LNCaP clone FGC (cell line): ENCODE measurements around the gene UBXN11.

Experiments
- DNase-seq: peaks from one replicate; pipeline ENCODE4 v3.0.0-alpha.2; 2011; ENCODE audit warnings: low read depth
- H3K4me3 ChIP-seq: 2 replicates; pipeline ENCODE4 v1.5.1; 2011; ENCODE audit warnings: mild to moderate bottlenecking, low read depth, low read length, control low read depth
- TF ChIP-seq, protein P1 (sequence below): IDR thresholded peaks from 2 replicates; pipeline ENCODE4 v1.5.1; 2012; ENCODE audit warnings: mild to moderate bottlenecking; ENCODE audit not compliant: control insufficient read depth, insufficient read depth; ENCODE audit errors: extremely low read depth

UBXN11 gene, protein sequence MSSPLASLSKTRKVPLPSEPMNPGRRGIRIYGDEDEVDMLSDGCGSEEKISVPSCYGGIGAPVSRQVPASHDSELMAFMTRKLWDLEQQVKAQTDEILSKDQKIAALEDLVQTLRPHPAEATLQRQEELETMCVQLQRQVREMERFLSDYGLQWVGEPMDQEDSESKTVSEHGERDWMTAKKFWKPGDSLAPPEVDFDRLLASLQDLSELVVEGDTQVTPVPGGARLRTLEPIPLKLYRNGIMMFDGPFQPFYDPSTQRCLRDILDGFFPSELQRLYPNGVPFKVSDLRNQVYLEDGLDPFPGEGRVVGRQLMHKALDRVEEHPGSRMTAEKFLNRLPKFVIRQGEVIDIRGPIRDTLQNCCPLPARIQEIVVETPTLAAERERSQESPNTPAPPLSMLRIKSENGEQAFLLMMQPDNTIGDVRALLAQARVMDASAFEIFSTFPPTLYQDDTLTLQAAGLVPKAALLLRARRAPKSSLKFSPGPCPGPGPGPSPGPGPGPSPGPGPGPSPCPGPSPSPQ

DNA sequence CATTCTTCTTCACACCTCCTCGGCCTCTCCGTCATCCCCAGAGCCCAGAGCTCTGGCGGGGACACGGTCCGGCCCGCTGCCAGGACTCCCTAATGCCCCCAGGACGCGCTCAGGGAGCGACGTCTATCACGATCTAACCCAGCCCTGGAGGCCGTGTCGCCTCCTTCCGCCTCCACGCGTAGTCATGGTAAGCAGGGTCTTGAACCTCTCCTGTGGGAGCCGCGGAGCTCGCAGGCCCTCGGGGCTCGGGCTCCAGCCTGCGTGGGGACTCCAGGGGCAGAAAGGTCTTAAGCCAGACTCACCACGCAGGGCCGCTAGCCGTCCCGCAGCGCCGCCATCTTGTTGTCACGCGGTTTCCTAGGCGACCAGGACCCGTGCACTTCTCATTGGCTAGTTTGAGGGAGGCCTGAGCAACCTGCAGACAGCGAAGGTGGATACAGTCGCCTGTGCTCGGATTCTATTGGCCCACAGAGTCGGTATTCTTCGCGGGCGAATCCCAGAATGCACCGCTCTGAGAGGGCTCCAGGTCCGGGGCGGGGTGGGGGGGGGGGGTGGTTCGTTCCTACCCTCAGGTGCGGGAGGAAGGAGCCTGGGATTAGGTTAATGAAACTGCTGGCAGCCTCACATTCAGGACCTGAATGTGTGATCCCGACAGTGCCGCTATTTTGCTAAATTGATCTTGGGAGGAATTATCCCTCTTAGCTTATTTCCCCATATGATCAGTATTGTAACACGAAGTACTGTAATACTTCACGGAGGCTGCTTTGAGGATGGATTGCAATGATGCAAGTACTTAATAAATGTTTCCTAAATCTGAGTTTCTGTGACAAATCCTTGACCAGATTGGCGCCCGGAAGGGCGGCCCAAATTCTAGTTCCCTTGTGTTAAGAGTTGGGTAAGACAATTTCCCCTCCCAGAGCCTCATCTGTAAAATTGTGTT is at the start of gene UBXN11:
TSS of gene UBXN11 (minus strand) at position 347 of the 940 bp plus-strand sequence. CDS start 3,753 bp downstream, outside the sequence.
- peak; percentile 80 for DNase-seq
- H3K4me3 ChIP-seq: peak within 1 kb of the TSS; percentile 84
- TF ChIP-seq, protein P1, sequence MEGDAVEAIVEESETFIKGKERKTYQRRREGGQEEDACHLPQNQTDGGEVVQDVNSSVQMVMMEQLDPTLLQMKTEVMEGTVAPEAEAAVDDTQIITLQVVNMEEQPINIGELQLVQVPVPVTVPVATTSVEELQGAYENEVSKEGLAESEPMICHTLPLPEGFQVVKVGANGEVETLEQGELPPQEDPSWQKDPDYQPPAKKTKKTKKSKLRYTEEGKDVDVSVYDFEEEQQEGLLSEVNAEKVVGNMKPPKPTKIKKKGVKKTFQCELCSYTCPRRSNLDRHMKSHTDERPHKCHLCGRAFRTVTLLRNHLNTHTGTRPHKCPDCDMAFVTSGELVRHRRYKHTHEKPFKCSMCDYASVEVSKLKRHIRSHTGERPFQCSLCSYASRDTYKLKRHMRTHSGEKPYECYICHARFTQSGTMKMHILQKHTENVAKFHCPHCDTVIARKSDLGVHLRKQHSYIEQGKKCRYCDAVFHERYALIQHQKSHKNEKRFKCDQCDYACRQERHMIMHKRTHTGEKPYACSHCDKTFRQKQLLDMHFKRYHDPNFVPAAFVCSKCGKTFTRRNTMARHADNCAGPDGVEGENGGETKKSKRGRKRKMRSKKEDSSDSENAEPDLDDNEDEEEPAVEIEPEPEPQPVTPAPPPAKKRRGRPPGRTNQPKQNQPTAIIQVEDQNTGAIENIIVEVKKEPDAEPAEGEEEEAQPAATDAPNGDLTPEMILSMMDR: no peak

DNA sequence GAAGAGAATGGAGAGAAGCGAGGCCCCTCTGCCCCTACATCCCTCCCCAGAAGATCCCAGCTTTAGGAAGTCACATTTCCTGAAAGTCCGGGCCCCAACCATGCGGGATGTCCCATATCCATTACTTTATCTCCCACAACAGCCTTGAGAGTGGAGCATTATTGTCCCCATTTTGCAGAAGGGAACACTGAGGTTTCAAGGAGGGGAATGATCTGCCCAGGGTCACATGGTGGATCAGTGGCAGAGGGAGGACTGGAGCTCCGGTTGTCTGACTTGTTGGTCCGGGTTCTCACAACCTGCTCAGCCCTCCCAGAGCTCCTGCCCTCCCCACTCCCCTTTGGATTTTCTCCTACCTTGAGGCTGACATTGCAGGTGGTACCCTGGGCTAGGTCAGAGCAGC is 49.7 kb upstream of the UBXN11 start:
- TF ChIP-seq, protein P1: no peak
- H3K4me3 ChIP-seq: no peak overlapping the region
- no peak for DNase-seq

DNA sequence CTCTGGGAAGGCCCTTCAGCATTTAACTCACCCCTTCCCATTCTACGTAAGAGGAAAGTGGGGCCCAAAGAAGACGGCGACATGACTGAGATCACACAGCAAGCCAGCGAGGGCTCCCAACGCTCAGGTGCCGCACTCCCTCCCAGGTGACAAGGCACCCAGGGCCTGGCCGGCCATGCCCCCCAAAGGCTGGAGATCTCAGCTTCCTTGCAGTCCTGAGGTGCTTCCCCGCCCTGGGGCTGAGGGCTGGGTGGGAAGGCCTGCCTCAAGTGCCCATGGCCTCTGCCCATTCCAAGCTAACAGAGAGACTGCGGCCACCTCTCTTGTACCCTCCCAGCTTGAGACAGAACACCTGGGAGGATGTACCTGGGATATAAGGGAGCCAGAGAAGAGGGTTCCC is 48.5 kb upstream of the UBXN11 start:
- TF ChIP-seq, protein P1: no peak
- no peak for DNase-seq
- no peak overlapping the region for H3K4me3 ChIP-seq

DNA sequence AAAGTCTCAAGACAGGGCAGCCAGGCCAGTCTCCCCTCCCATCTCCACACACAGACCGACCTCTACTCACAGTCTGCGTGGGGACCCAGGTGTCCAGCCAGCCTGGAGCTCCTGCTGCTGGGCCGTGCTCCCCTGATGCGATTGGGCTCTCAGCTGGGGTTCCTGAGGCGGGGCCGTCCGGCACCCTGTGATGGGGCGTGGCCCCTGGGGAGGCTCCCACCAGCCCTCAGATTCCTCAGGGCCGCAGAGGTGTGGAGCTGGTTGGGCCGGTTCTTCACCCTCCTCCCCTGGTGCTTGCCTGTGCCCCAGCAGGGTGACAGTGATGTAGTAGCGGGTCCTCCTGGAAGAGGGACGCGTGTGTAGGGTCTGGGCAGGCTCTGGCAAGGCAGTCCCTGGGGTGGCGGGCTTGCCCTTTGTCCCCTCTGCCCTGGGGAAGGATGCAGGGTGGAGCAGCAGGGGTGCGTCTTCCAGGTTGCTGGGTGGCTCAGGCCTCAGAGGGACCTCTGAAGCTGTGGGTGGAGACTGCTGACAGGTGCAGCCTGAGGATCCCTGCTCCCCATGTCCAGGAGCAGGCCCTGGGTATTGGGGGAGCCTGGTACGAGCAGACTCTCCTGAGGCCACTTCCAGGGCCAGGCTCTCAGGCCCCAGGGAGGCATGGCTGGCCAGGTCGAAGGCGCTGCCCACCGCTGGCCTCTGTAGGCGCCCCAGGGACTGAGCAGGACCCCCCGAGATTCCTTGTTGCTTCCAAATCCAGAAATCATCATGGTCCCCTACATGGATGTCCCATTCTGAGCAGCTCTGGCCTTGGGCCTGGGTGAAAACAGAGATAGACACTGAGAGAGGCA is 47.8 kb upstream of the UBXN11 start, which contains the start of gene CRYBG2:
TSS of gene CRYBG2 (minus strand) at position 155 of the 845 bp plus-strand sequence. CDS start 7,473 bp downstream, outside the sequence.
- peak; percentile 14 for DNase-seq
- TF ChIP-seq, protein P1: no peak
- H3K4me3 ChIP-seq: no peak within 1 kb of the TSS

DNA sequence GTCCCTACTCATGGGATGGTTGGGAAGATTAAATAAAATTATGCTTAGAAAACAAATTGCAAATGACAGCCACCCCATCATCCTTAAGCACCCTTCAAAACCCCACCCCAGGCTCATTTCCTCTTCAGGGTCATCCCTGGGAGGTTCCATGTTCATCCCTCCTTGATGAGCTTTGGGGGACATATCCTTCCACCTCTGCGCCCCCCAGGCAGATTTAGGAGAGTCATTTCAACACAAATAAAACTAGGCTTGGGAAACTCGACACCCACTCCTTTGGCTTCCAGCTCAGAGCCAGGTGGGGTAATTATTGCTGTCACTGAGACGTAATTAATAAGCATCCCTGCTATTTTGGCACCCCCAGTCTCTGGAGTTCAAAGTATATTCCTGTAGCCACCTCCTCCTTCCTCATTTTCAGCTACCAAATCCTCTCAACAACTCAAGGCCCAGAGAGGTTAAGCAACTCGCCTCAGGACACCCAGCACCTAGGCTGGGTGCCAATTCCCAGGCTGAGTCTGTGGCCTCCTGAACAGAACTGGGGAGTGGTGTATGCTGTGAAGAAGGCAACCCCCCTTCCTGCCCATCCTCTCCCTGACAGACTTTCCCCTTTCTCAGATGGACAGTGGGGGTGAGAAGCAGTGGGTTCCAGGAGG is 46.9 kb upstream of the UBXN11 start:
- DNase-seq: no peak
- TF ChIP-seq, protein P1: no peak
- no peak overlapping the region for H3K4me3 ChIP-seq

DNA sequence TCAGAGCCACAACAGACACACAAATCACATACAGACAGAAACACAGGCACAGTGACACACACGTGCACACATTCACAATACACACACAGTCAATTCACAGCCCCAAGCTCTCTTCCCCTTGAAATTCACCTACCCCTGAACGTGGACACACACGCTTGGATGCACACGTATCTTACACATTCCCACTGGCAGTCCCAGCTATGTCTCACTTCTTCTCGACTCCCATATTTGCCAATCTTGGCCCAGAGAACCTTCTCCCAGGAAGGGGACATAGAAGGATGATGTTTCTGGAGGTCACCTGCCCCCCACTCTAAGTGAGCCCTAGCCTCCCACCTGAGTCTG is 45.9 kb upstream of the UBXN11 start:
- DNase-seq: no peak
- TF ChIP-seq, protein P1: no peak
- H3K4me3 ChIP-seq: no peak overlapping the region
